HG03342 (cell line): ENCODE measurements around the gene RELN.
"Not testable (repeated sequence)": the region's sequence is repeated elsewhere in the genome, so short reads cannot be mapped to it uniquely, and the experiment has no call there.

Experiments
- ATAC-seq: cut with Tn5 transposase; IDR thresholded peaks from one replicate; pipeline ENCODE4 v1.9.1; 2021; ENCODE audit warnings: mild to moderate bottlenecking, moderate library complexity; ENCODE audit not compliant: unreplicated experiment

The RELN gene

GRCh38 chr7:103795107-103795506 lies 194.4 kb downstream of the RELN start:
- no peak for ATAC-seq

GRCh38 chr7:103794424-103794823 lies 195.0 kb downstream of the RELN start:
- no peak for ATAC-seq

- no peak for ATAC-seq
Measured at GRCh38 chr7:103793614-103794013, 195.8 kb downstream of the RELN start.

GRCh38 chr7:103791894-103792293 lies 197.6 kb downstream of the RELN start:
- no peak for ATAC-seq

- ATAC-seq, result not testable (repeated sequence)
Measured at GRCh38 chr7:103787041-103787440, 202.4 kb downstream of the RELN start.

GRCh38 chr7:103784646-103785286 lies 204.7 kb downstream of the RELN start:
- ATAC-seq, result no peak

- no peak for ATAC-seq
Measured at GRCh38 chr7:103781409-103781808, 208.0 kb downstream of the RELN start.

GRCh38 chr7:103780561-103780960 lies 208.9 kb downstream of the RELN start:
- ATAC-seq, result not testable (repeated sequence)

- no peak for ATAC-seq
Measured at GRCh38 chr7:103777440-103777839, 212.0 kb downstream of the RELN start.

- ATAC-seq, result no peak
Measured at GRCh38 chr7:103773726-103774125, 215.7 kb downstream of the RELN start.

GRCh38 chr7:103772171-103772773 lies 217.2 kb downstream of the RELN start:
- ATAC-seq, result no peak

- no peak for ATAC-seq
Measured at GRCh38 chr7:103771294-103771693, 218.2 kb downstream of the RELN start.

- ATAC-seq, result no peak
Measured at GRCh38 chr7:103766660-103767059, 222.8 kb downstream of the RELN start.

GRCh38 chr7:103765901-103766300 lies 223.6 kb downstream of the RELN start:
- ATAC-seq, result no peak

GRCh38 chr7:103764901-103765300 lies 224.6 kb downstream of the RELN start:
- ATAC-seq, result no peak

- no peak for ATAC-seq
Measured at GRCh38 chr7:103762877-103763276, 226.6 kb downstream of the RELN start.

GRCh38 chr7:103762065-103762760 lies 227.2 kb downstream of the RELN start:
- ATAC-seq, result no peak

- ATAC-seq, result no peak
Measured at GRCh38 chr7:103752995-103753394, 236.5 kb downstream of the RELN start.

GRCh38 chr7:103751311-103751880 lies 238.1 kb downstream of the RELN start:
- ATAC-seq, result no peak

GRCh38 chr7:103748680-103749079 lies 240.8 kb downstream of the RELN start:
- ATAC-seq, result no peak

GRCh38 chr7:103735377-103735776 lies 254.1 kb downstream of the RELN start:
- no peak for ATAC-seq

GRCh38 chr7:103731169-103731568 lies 258.3 kb downstream of the RELN start:
- no peak for ATAC-seq
